ENCODE results near the gene ADGRG7.

The ADGRG7 gene

GRCh38 chr3:100740207-100740606 lies 130.8 kb downstream of the ADGRG7 start:
- DNase-seq (ENCODE audit: low spot score), result no peak
- no peak overlapping the region for H3K27ac ChIP-seq
- TF ChIP-seq CTCF (conservative IDR thresholded peaks at IDR 0.05; ENCODE audit: low read depth), result no peak
- ChIA-PET POLR2A (ENCODE audit: low non-redundant PET) (no interaction called here), CTCF (interaction anchor here (1.0 to 1.2 kb wide), 3 partner anchors 10 to 456 kb away, joined by 4 to 7 read pairs (median 5); no protein-coding TSS in a partner anchor)

GRCh38 chr3:100743535-100743934 lies 134.1 kb downstream of the ADGRG7 start:
- POLR2A ChIA-PET (ENCODE audit: low non-redundant PET), result no interaction called here
- CTCF ChIA-PET, result interaction anchor here (1.2 kb wide), 1 partner anchor 452 kb away, joined by 3 read pairs; no protein-coding TSS in a partner anchor
- no peak for DNase-seq (ENCODE audit: low spot score)
- no peak for TF ChIP-seq CTCF (conservative IDR thresholded peaks at IDR 0.05; ENCODE audit: low read depth)
- no peak overlapping the region for H3K27ac ChIP-seq

GRCh38 chr3:100744671-100745070 lies 135.3 kb downstream of the ADGRG7 start:
- no peak for TF ChIP-seq CTCF (conservative IDR thresholded peaks at IDR 0.05; ENCODE audit: low read depth)
- DNase-seq (ENCODE audit: low spot score), result no peak
- no peak overlapping the region for H3K27ac ChIP-seq
- ChIA-PET POLR2A (ENCODE audit: low non-redundant PET) (no interaction called here), CTCF (no interaction called here)

Measured in RWPE1 (cell line).